NOMO-1 treated with DMSO at 0.1 percent for 48 hours (cell line): ENCODE data around the gene USP34.
"Not testable (repeated sequence)": the region's sequence is repeated elsewhere in the genome, so short reads cannot be mapped to it uniquely, and the experiment has no call there.

ENCODE experiments used
- DNase-seq: peaks from one replicate; lab custom pipeline; 2025; ENCODE audit not compliant: unreplicated experiment; lab: John Stamatoyannopoulos, UW

Gene USP34

DNA sequence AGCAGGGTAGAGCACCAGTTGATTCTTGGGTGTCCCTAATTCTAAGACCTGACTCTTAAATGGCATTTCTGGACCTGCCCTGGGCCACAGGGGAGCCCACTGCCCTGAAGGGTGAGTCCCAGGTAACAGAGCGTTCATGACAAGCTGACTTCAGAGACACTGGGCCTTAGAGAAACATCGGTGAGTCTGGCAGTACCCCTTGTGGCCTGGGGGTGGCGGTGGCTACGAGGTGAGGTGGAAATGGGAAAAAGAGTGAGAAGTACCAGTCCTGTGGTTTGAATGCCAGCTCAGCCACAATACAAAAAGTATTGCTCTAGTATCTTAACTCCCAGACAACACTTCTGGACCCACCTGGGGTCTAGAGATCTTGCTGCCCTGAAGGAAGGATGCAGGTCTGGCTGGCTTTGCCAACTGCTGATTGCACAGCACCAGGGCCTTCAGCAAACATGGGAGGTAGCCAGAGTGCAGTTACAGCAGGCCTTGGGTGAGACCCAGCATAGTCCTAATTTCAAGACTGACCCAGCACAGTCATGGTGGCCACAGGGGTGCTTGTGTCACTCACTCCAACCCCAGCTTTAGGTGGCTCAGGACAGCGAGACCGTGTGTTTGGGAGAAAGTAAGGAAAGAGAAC is 44.5 kb downstream of the USP34 start:
- DNase-seq: peak; percentile 76

DNA sequence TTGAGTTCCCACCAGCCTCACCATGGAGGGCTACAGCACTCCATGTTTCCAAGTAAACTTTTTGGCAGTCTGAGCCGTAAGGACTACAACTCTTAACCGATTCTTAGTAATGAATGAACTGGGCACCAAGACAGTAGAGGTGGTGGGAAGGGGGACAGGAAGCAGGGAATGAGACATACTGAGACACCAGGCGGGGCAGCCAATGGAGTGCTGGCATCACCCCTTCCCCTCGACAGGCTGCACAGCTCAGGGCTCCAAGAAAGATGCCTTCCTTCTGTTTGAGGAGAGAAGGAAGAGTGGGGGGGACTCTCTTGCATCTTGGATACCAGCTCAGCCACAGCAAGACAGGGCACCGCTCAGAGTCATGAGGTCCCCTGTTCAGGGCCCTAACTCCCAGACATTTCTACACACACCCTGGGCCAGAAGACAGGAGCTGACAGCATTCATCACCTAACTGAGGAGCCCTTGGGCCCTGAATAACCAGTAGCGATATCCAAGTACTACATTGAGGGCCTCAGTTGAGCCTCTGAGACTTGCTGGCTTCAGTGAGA is 45.2 kb downstream of the USP34 start:
- DNase-seq: no peak

DNA sequence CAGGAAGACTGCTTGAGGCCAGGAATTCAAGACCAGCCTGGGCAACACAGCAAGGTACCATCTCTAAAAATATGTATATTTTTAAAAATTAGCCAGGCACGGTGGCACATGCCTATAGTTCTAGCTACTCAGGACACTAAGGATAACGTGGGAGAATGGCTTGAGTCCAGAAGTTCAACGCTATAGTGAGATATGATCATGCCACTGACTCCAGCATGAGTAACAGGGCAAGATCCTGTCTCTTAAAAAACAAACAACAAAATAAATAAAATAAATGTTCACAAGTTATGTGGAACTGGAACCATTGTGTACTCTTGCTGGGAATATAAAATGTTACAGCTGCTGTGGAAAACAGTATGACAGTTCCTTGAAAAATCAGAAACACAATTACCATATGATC is 47.2 kb downstream of the USP34 start:
- no peak for DNase-seq

DNA sequence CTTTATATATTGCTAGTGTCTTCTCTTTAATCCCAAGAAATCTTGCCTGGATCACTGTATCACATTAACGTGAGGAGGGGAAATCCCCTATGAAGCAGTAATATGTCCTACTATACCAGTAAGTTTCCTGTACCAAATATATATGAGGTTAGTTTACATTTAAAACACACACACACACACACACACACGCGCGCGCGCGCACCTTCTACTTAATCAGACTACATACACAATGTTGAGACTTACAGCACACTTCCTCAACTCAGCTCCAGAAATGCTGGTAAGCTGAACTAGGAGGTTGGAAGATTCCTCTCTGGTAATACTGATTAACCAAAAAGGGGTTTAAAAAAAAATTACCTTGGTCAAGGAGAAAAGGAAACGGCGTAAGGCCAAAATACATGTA is 49.3 kb downstream of the USP34 start:
- peak; percentile 13 for DNase-seq

DNA sequence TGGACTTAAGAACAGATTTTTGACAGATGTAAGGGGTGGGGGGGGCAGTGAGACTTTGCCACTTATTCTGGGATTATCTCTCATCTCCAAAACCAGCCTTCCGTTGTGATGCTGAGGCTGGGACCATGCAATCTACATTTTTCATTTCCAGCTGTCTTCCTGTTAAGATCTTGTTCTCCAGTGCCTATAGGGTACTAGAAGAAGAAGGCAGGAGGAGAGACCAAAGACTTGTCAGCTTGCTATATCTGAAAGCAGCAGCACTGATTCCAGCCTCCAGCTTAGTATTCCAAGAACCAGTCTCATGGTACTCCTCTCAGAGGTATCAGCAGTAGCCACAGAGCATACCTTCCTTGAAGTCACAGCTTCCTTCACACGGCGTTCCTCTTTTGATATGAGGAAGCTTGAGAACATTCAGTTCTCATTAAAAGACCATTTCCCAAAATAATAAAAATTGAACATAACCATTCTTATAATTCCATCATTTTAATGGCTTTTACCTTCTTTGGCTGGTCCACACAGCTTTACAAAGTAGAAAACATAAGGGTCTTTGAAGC is 49.8 kb downstream of the USP34 start:
- DNase-seq: peak; percentile 45

DNA sequence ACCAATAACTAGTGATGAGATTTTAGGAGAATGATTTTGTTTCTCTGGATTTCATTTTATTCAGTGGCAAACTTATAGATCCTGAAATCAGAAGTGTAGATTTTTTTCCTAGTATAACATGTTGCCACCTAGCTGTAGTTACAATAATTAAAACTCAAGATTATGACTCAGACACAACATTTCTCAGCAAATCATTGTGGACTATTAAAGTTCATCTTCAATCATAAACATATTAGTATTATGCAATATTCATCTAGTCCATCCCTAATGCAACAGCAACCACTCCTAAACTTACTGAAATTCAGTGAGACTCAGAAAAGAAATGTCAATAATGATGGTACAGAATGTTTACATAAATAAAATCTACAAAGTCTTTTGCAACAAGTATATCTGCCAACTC is 51.3 kb downstream of the USP34 start:
- DNase-seq: no peak

DNA sequence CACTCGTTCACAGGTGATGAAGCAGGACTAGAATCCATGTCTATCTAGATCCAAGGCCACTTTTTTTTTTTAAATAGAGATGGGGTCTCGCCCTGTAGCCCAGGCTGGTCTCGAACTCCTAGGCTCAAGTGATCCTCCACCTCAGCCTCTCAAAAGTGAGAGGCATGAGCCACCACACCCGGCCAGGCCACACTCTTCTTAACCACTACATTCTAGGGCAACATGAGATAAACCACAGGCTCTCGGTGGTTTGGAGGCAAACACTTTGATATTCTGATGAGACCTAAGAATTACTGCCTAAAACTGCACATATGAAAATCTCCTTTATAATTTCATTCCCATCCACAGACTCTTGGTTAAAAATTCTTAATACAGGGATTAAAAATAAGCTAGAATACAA is 51.8 kb downstream of the USP34 start:
- DNase-seq: no peak

DNA sequence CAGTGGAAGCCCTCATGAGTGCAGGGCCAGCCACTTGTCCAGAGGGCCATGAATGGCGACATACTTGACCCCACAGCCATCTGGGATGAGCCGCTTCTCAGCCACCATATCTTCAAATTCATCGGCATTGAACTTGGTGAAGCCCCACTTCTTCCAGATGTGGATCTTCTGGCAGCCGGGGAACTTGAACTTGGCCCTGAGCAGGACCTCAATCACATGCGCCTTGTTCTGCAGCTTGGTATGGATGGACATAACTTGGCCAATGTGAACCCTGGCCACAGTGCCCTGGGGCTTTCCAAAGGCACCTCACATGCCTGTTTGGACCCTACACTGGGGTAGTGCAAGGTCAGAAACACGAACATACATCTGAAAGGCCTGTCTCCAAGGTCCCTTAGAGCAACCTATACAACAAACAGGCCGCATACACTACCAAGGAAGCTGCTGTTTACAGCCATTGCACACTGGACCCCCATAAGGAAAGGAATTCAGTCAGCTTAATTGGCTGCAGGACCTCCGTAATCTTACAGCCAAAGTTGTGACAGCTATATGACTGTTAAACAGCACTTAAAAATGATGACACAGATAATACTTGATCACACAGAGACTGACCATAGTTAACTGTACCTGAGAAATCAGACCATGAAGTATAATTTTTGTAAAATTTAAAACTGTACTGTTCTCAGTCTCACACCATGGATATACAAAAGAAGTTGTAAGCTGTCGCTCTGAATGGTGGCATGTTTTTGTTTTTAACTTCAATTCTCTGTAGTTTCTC is 53.8 kb downstream of the USP34 start:
- DNase-seq: no peak

DNA sequence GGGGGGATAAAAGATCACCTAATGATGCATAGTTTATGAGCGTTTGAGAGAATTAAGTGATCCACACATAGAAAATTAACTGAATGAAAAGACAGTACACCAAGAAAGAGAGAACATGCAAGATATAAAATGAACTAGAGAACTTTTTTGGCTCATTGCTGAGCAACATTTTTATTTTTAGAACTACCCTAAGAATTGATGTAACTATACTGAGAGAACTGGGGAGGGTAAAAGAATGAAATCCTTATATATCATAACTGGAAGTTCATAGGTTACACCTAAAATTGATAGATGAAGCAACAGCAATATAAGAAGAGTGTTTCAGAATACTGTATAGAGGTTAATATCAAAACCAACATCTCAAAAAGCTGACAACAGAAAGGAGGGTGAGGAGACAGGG is 55.6 kb downstream of the USP34 start:
- no peak for DNase-seq

DNA sequence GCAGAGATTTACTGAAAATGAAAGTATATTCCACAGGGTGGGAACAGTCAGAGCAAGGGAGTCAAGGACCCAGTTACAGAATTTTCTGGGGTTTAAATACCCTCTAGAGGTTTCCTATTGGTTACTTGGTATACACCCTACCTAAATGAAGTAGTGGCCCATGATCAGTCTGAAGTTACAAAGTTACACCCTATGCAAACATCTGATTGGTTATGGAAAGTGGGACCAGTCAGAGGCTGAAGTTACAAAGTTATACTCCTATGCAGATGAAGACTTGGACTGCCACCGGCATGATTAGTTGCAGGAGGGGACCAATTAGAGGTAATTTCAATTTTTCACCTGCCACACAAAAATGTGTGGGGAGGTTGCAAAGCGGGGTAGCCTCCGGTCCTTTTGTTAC is 56.2 kb downstream of the USP34 start:
- DNase-seq: no peak

DNA sequence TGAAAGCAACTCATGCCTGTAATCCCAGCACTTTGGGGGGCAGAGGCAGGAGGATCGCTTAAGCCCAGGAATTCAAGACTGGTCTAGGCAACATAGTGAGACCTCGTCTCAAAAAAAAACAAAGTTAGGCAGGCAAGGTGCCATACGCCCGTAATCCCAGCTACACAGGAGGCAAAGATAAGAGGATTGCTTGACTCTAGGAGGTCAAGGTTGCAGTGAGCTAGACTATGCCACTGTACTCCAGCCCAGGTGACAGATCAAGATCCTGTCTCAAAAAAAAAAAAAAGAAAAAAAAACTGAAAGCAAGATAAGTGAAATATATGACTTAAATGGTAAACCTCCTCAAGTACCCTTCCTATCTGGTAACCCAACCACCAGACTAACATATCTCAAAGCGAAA is 59.8 kb downstream of the USP34 start:
- no peak for DNase-seq

DNA sequence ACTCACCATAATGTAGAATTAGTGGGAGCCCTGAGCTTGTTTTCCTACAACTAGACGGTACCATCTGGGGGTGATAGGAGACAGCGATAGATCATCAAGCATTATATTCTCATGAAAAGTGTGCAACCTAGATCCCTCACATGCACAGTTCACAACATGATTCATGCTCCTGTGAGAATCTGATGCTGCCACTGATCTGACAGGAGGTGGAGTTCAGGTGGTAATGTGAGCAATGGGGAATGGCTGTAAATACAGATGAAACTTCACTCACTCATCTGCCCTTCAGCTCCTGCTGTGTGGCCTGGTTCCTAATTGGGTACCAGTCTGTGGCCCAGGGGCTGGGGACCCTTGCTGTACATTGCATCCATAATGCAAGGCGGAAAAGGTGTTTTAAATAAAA is 60.7 kb downstream of the USP34 start:
- DNase-seq: no peak

DNA sequence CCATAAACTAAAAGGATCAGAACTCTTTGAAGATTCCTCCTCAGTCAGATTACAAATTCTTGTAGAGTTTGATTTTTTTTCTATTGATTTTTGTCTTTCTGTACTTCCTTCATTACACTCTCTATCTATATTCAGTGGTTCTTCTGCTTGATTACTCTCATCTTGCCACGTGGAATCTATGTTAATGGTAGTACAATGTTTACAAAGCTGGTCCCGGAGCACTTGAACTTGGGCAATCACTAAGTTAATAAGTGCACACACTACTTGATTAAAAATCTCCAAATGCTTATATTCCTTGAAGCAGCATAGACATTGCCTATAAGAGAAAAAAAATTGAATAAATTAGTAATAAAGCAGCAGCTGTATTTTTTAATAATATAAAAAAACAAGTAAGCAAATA is 65.1 kb downstream of the USP34 start:
- no peak for DNase-seq

DNA sequence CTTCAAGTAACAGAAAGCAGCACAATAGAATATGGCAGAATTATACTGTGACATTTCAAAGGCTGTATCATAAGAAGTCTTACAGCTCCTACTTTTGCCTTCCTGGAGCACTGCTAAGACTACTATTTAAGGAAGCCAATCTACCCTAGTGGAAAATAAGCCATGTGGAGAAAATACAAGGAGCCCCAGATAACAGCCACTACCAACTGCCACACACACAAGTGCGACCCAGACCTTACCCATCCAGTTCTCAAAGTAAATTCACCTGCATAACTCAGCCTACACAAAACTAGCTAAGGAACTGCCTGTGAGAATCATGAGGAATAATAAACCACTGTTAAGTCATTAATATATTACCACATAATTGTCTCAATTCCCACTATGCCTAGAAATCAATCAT is 66.4 kb downstream of the USP34 start:
- DNase-seq: no peak

DNA sequence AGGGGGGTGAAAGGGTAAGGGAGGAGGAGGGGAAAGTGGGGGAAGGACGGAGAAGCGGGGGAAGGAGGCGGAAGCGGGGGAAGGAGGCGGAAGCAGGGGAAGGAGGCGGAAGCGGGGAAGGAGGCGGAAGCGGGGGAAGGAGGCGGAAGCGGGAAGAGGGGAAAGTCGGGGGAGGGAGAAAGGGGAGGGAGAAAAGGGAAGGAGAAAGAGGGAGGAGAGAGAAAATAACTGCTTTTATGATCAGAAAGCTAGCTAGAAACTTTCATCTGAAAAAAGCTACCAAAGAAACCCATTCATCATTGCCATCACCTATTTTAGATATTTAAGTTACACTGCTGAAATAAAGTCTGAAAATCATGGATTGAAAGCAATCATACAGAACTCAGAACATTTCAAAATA is 72.5 kb downstream of the USP34 start:
- no peak for DNase-seq

DNA sequence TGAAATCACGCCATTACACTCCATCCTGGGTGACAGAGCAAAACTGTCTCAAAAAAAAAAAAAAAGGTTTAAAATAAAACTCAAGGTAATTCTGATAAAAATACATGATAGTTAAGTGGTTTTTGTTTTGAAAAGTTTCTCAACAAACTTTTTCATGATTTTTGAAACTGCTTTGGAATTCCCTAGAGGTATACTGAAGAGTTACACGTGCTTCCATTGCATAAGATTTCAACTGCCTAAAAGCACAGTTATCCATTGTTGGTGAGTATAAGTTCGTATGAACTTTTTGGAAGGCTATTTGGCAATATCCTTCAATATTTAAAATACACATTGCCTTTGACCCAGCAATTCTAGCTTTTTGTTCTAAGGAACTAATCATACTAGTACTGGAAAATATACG is 74.9 kb downstream of the USP34 start:
- no peak for DNase-seq

DNA sequence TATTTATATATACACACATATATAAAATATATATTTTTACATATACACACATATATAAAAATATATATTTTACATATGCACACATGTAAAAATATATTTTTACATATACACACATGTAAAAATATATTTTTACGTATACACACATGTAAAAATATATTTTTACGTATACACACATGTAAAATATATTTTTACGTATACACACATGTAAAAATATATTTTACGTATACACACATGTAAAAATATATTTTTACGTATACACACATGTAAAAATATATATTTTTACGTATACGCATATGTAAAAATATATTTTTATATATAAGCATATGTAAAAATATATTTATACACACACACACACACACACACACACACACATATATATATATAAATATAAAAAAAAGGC is 83.3 kb downstream of the USP34 start:
- DNase-seq: not testable (repeated sequence)

DNA sequence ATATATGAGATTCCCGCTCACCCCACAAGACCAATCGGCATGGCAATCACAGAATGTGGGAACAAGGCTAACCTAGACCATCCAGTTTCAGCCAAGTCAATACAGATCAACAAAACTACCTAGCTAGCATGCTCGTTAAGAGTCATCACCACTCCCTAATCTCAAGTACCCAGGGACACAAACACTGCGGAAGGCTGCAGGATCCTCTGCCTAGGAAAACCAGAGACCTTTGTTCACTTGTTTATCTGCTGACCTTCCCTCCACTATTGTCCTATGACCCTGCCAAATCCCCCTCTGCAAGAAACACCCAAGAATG is 90.0 kb downstream of the USP34 start:
- DNase-seq: not testable (repeated sequence)

DNA sequence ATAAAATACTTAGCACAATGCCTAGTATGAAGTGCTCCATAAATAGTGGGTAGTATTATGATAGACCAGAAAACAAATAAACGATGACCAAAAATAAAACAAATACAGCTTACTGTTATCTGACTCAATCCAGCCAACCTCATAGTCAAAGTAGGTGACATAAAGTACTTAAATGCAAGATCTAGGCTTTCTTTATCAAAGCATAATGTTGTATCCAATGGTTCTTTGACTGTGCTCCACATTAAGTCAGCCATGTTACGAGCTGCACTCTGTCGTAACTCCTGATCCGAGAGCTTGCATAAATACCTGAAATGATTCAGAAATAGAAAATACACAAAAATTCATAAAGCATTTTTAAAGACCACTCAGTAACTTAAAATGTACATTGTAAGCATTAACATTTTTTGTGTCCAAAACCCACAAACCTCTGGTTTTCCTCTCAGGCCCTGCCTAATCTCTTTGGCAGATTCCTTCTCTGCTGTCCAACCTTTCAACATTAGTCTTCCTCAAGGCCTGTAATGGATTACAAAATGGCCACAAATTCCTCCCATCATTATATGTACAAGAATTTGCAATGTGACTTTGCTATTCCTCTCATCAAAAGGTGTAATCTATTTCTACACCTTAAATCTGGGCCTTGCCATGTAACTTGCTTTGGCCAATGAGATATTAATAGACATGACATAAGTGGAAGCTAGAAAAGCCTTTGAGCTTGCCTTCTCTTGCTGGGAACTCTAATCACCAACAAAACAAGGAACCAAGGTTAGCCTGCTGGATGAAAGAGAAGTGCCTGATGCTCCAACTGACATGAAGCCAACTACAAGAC is 90.6 kb downstream of the USP34 start:
- DNase-seq: no peak

DNA sequence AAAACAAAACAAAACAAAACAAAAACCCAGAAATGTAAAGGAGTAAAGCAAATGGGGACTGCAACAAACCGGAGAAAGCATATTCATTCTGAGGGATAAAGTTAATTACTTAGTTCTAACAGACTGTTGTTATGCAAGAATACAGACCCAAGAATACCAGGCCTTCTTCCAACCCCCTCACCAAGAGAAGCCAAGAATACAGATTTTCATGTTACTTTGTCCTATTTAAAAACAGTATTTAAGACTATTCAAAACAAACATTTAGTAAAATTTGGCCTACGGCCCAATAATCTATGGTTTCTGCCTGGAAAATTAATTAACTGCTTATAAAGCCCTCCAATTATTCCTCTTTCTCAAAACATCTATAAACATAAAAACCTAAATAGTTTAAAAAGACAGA is 91.4 kb downstream of the USP34 start:
- no peak for DNase-seq

DNA sequence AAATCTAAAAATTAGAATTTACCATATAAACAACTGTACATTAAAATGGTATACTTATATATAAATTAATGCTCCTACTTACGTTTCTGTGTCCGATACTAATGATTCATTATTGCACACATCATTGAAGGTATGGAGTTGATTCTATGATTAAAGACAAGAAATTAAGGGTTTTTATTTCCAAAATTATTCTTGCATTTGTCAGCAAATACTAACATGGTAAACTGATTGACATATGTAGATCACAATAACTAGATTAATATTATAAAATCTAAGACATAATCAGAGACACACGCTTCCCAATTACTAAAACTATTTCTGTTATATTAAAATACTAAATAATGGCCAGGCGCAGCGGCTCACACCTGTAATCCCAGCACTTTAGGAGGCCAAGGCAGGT is 92.6 kb downstream of the USP34 start:
- no peak for DNase-seq

DNA sequence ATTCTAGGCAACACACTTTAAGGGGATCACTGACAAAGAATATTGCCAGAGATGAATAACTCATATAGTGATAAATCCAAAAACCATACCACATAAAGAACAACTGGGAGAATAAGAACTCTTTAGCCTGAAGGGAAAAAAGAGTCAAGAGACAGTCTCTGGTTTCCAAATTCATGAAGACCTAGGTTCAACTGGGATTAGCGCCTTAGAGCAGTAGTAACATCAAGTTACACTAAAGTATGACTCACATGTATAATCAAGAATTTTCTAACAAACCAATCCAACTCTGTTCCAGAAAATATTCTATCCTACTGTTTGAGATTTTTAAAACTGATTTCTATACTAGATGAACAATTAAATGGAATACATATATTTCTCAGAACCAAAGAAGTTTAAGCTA is 93.8 kb downstream of the USP34 start:
- DNase-seq: no peak
